Measurements from ENCODE around the gene VIPR1.

- TF ChIP-seq CTCF (IDR thresholded peaks at IDR 0.05; ENCODE audit: low read depth, low read length, poor library complexity, severe bottlenecking) (no peak), EZH2phosphoT487 (IDR thresholded peaks at IDR 0.05; ENCODE audit: borderline replicate concordance, low read length) (no peak)
Measured at GRCh38 chr3:42502429-42503250, at the start of gene VIPR1.

Measured in DOHH2 (cell line).